HuH-7 (cell line): Measurements from ENCODE around the gene PRSS58.

ENCODE experiments used
- DNase-seq: peaks from one replicate; pipeline ENCODE4 v3.0.0; 2011; ENCODE audit warnings: low spot score

Gene PRSS58

GRCh38 chr7:142257958-142258357, at the start of gene PRSS58:
PRSS58 (minus strand) TSS chr7:142258058; CDS start chr7:142257707, 351 bp downstream.
- no peak for DNase-seq

- DNase-seq, result no peak
Observed at GRCh38 chr7:142307246-142307900, 49.5 kb upstream of the PRSS58 start.

GRCh38 chr7:142303650-142304049, 45.8 kb upstream of the PRSS58 start:
- DNase-seq, result peak; percentile 26

GRCh38 chr7:142301923-142302550, 44.2 kb upstream of the PRSS58 start:
- DNase-seq, result peak; percentile 25

- no peak for DNase-seq
Observed at GRCh38 chr7:142301299-142301698, 43.4 kb upstream of the PRSS58 start.

GRCh38 chr7:142300689-142301088, 42.8 kb upstream of the PRSS58 start:
- DNase-seq, result peak; percentile 35

- DNase-seq, result no peak
Observed at GRCh38 chr7:142299237-142299781, 41.5 kb upstream of the PRSS58 start.

- DNase-seq, result no peak
Observed at GRCh38 chr7:142298627-142299026, 40.8 kb upstream of the PRSS58 start.

- DNase-seq, result peak; percentile 49
Observed at GRCh38 chr7:142298009-142298408, 40.2 kb upstream of the PRSS58 start.

- no peak for DNase-seq
Observed at GRCh38 chr7:142280263-142280662, 22.4 kb upstream of the PRSS58 start.

- no peak for DNase-seq
Observed at GRCh38 chr7:142279601-142280000, 21.7 kb upstream of the PRSS58 start.

- DNase-seq, result no peak
Observed at GRCh38 chr7:142275028-142275427, 17.2 kb upstream of the PRSS58 start.

- no peak for DNase-seq
Observed at GRCh38 chr7:142272841-142273240, 15.0 kb upstream of the PRSS58 start.

- DNase-seq, result no peak
Observed at GRCh38 chr7:142263598-142264380, 5.9 kb upstream of the PRSS58 start.

- DNase-seq, result no peak
Observed at GRCh38 chr7:142250705-142251104, 7.2 kb downstream of the PRSS58 start.

GRCh38 chr7:142249918-142250317, 7.9 kb downstream of the PRSS58 start:
- no peak for DNase-seq

- no peak for DNase-seq
Observed at GRCh38 chr7:142248166-142249160, 9.4 kb downstream of the PRSS58 start.

GRCh38 chr7:142243823-142244222, 14.0 kb downstream of the PRSS58 start:
- DNase-seq, result no peak

- DNase-seq, result no peak
Observed at GRCh38 chr7:142240546-142240945, 17.3 kb downstream of the PRSS58 start.

- DNase-seq, result peak; percentile 70
Observed at GRCh38 chr7:142231716-142232115, 26.1 kb downstream of the PRSS58 start.

GRCh38 chr7:142228537-142229104, 29.2 kb downstream of the PRSS58 start:
- DNase-seq, result no peak
